HG03439 (cell line): ENCODE data around the gene DIPK1C.

Experiments
- ATAC-seq: cut with Tn5 transposase; IDR thresholded peaks from one replicate; pipeline ENCODE4 v1.9.1; 2021; ENCODE audit warnings: mild to moderate bottlenecking, moderate library complexity; ENCODE audit not compliant: unreplicated experiment

The DIPK1C gene

GRCh38 chr18:74392323-74392722 is 64.8 kb downstream of the DIPK1C start:
- no peak for ATAC-seq

GRCh38 chr18:74390900-74391299 is 66.2 kb downstream of the DIPK1C start:
- no peak for ATAC-seq

GRCh38 chr18:74389991-74390390 is 67.1 kb downstream of the DIPK1C start:
- ATAC-seq: no peak

GRCh38 chr18:74389171-74389927 is 67.8 kb downstream of the DIPK1C start:
- no peak for ATAC-seq

GRCh38 chr18:74388227-74388626 is 68.9 kb downstream of the DIPK1C start:
- no peak for ATAC-seq

GRCh38 chr18:74387383-74387782 is 69.7 kb downstream of the DIPK1C start:
- no peak for ATAC-seq
